Measurements from ENCODE around the gene GBE1.

GRCh38 chr3:81699536-81700320 lies 61.7 kb downstream of the GBE1 start:
- TF ChIP-seq, protein P1, sequence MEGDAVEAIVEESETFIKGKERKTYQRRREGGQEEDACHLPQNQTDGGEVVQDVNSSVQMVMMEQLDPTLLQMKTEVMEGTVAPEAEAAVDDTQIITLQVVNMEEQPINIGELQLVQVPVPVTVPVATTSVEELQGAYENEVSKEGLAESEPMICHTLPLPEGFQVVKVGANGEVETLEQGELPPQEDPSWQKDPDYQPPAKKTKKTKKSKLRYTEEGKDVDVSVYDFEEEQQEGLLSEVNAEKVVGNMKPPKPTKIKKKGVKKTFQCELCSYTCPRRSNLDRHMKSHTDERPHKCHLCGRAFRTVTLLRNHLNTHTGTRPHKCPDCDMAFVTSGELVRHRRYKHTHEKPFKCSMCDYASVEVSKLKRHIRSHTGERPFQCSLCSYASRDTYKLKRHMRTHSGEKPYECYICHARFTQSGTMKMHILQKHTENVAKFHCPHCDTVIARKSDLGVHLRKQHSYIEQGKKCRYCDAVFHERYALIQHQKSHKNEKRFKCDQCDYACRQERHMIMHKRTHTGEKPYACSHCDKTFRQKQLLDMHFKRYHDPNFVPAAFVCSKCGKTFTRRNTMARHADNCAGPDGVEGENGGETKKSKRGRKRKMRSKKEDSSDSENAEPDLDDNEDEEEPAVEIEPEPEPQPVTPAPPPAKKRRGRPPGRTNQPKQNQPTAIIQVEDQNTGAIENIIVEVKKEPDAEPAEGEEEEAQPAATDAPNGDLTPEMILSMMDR (IDR thresholded peaks at IDR 0.05): no peak
- TF ChIP-seq POLR2A (IDR thresholded peaks at IDR 0.05): no peak
